ENCODE data around the gene CAMKMT. TPM values are rescaled to one million over a fixed set of nuclear protein-coding genes. Genes with fewer than 3 reads are reported as not detected.

The CAMKMT gene
- total RNA-seq, 2 donors from 2014 or later: 3.6 to 4.6 TPM

- TF ChIP-seq CTCF (IDR thresholded peaks at IDR 0.05): no peak
- Histone ChIP-seq H3K4me1 (no peaks in the 10 kb centered on the region), H3K27me3 (no peaks in the 10 kb centered on the region), H3K36me3 (no peaks in the 10 kb centered on the region), H3K4me3 (no peak overlapping the region), H3K27ac (no peak overlapping the region), H3K9me3 (peaks cover 0 to 8% of the 10 kb centered on the region in 2 donors)
- no peak for DNase-seq (ENCODE audit: low spot score)
Observed at GRCh38 chr2:44632931-44633689, 271.4 kb downstream of the CAMKMT start.

- no peak overlapping the region for H3K4me3 ChIP-seq
- H3K27ac ChIP-seq: no peak overlapping the region
- no peak for DNase-seq (ENCODE audit: low spot score)
- no peaks in the 10 kb centered on the region for H3K4me1 ChIP-seq
- no peaks in the 10 kb centered on the region for H3K27me3 ChIP-seq
- no peaks in the 10 kb centered on the region for H3K36me3 ChIP-seq
- H3K9me3 ChIP-seq: peaks cover 0 to 8% of the 10 kb centered on the region in 2 donors
- no peak for TF ChIP-seq CTCF (IDR thresholded peaks at IDR 0.05)
Observed at GRCh38 chr2:44635725-44636124, 274.0 kb downstream of the CAMKMT start.

DNA sequence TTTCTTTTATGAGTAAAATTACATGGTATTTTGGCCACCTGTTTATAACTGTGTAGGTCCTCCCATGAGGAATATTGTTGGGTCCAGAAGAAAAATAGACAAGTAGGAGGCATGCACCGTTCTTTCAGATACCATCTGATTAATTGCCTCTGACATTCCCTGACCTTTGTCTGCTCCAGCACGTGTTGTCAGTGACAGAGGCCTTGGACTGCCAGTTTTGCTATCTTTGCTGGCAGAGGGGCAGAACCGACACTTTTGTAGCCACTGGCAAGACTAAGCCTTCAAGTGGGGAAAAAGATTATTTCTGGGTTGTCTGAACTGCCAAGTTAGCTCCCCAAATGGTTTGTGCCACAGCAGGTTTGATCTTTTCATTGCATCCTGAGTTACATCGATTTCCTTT, 276.9 kb downstream of the CAMKMT start:
- no peaks in the 10 kb centered on the region for H3K36me3 ChIP-seq
- TF ChIP-seq CTCF (IDR thresholded peaks at IDR 0.05): no peak
- peaks cover 0 to 10% of the 10 kb centered on the region in 2 donors for H3K4me1 ChIP-seq
- no peak overlapping the region for H3K27ac ChIP-seq
- H3K4me3 ChIP-seq: no peak overlapping the region
- no peak for DNase-seq (ENCODE audit: low spot score)
- no peaks in the 10 kb centered on the region for H3K27me3 ChIP-seq
- no peaks in the 10 kb centered on the region for H3K9me3 ChIP-seq

DNA sequence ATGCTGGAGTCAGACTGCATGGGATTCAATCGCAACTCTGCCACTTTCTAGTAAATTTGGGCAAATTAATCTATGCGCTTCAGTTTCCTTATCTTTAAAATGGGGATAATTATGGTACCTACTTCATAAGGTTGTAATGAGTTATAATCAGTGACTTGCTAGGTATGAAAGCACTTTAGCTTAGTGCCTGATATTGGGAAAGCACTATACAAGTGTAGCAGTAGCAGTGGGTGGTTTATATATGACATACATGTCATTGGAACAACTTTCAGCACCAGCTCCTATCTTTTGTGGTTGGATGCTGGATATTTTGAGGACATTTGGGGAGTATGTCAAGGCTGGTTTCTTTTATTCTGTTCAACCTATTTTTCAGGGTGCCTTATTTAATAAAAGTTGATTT, 277.7 kb downstream of the CAMKMT start:
- no peaks in the 10 kb centered on the region for H3K27me3 ChIP-seq
- no peak overlapping the region for H3K4me3 ChIP-seq
- no peaks in the 10 kb centered on the region for H3K9me3 ChIP-seq
- no peaks in the 10 kb centered on the region for H3K36me3 ChIP-seq
- H3K27ac ChIP-seq: no peak overlapping the region
- peaks cover 0 to 10% of the 10 kb centered on the region in 2 donors for H3K4me1 ChIP-seq
- TF ChIP-seq CTCF (IDR thresholded peaks at IDR 0.05): no peak
- no peak for DNase-seq (ENCODE audit: low spot score)

DNA sequence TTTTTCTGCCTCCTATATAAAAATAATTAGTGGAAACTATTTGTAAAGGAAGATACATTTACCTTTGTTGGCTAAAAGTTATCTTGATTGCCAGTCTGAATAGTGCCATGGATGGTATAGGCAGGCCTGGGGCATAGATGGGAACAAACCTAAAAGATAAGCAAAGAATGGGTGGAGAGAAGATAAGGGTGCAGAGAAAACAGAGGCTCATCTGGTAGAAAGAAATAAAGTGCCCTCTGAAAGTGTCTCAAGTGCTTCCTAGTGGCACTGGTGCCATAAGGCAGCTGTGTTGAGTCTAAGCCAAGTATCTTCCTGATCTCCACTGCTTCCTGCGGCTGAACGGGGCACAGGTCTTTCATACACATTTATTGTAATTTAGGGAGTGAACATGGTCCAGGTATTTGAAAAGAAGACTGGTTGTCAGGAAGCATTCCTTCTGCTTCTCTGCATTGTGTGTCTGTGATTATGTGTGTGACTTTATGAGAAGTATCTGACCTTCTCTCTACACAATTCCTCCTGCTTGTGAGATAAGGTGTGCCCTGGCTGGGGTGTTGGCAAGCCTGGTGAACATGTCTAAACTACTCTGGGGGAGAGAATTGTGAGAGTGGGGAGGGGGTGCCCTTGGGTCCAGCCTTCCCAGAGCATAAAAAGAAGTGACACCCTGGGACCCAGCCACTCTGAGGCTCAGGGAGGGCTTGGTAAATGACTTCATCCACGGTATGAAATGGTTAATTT, 280.5 kb downstream of the CAMKMT start:
- Histone ChIP-seq H3K4me1 (peaks cover 0 to 10% of the 10 kb centered on the region in 2 donors), H3K36me3 (no peaks in the 10 kb centered on the region), H3K27me3 (no peaks in the 10 kb centered on the region), H3K4me3 (no peak overlapping the region), H3K9me3 (no peaks in the 10 kb centered on the region), H3K27ac (no peak overlapping the region)
- no peak for TF ChIP-seq CTCF (IDR thresholded peaks at IDR 0.05)
- DNase-seq (ENCODE audit: low spot score): no peak

Data from right atrium auricular region (tissue), 2 donors.